Peyer's patch (tissue), 4 donors: ENCODE results near the gene GREB1.

Experiments used
- CTCF ChIP-seq, 6 experiments: fragments of 450-650 bp in 4 of 6; fragments of 200-600 bp in 2 of 6; sonication (generic) in 1 of 6; IDR thresholded peaks; one replicate each; pipeline ENCODE4 v1.5.1; 2017 to 2019; ENCODE audit warnings: antibody characterized with exemption in 6 of 6, mild to moderate bottlenecking in 3 of 6, moderate library complexity in 1 of 6
- POLR2A ChIP-seq, 2 donors: fragments of 450-650 bp; IDR thresholded peaks; one replicate each; pipeline ENCODE4 v1.5.1; 2017; ENCODE audit warnings: antibody characterized with exemption in 2 of 2, mild to moderate bottlenecking in 2 of 2, moderate library complexity in 2 of 2

GRCh38 chr2:11640132-11640531 lies 106.3 kb downstream of the GREB1 start:
- no peak for TF ChIP-seq POLR2A (IDR thresholded peaks at IDR 0.05)
- no peak for TF ChIP-seq CTCF (IDR thresholded peaks at IDR 0.05)
